ENCODE results near the gene TLE1.

TLE1 gene

GRCh38 chr9:81559709-81560108 is 129.6 kb downstream of the TLE1 start:
- TF ChIP-seq GATA2 (IDR thresholded peaks at IDR 0.05; ENCODE audit: low read depth, low read length), result no peak
- no peak for TF ChIP-seq GATA3 (IDR thresholded peaks at IDR 0.05; ENCODE audit: low read depth, low read length)

GRCh38 chr9:81559197-81559596 is 130.2 kb downstream of the TLE1 start:
- no peak for TF ChIP-seq GATA2 (IDR thresholded peaks at IDR 0.05; ENCODE audit: low read depth, low read length)
- no peak for TF ChIP-seq GATA3 (IDR thresholded peaks at IDR 0.05; ENCODE audit: low read depth, low read length)

DNA sequence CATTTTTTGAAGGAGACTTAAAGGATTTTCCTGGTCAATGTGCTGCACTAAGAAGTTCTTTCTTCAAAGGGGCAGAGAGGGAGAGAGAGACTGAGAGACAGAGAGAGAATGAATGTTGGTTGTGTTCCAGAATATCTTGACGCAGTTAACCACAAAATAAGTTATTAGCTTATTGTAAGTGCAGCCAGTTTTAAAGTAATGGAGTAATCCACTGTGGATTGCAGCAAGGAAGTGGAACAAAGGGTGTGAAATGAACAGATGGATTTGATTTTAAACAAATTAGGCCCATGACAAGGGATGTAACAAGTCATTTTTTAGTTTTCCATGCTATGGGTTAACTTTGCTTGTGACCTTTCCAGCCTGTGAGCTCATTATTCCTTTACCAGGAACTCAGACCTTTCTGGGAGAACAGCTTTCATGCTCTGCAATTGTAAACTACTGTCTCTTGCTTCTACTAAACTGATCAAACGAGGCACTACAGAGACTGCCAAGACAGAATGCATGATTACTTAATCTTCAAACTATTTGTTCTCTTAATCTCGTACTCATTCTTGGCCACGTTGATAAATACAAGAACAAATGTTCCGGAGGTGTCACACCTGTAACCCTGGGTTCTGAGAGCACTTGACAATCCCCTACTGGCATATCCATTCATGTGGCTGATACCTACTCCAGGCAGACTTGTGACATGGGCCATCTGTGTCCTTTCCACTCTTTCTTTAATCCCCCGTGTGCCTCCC is 131.1 kb downstream of the TLE1 start:
- TF ChIP-seq GATA2 (IDR thresholded peaks at IDR 0.05; ENCODE audit: low read depth, low read length) (no peak), GATA3 (IDR thresholded peaks at IDR 0.05; ENCODE audit: low read depth, low read length) (no peak)

DNA sequence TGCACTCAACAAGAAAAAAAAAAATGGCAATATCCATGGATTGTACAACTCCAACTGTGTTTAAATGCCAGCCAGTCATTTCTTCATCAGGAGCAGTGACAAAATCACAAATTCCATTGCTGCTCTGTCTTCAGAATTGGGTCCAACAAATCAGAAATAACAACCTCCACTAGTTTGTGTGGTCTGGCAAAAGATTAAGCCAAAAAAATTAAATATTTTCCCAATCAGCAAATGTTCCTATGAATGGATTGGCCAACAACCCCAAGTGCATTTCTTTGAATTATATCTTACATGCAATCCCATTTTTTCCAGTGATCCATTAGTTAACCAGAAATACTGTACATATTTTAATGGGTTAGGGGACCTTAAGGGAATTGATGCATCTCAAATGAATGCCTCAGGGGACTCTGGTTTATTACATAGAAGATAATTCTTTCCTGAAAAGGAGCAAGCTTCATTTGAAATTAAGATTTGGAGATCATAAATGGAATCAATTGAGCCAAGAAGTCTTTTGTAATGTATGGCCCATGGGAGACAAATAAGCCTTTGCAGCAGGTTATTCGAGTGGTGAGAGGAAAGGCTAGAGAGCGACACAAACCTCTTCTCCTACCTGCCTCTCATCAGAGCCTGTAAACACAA is 131.8 kb downstream of the TLE1 start:
- TF ChIP-seq GATA3 (IDR thresholded peaks at IDR 0.05; ENCODE audit: low read depth, low read length) (no peak), GATA2 (IDR thresholded peaks at IDR 0.05; ENCODE audit: low read depth, low read length) (no peak)

- TF ChIP-seq GATA2 (IDR thresholded peaks at IDR 0.05; ENCODE audit: low read depth, low read length) (no peak), GATA3 (IDR thresholded peaks at IDR 0.05; ENCODE audit: low read depth, low read length) (no peak)
These were observed 132.4 kb downstream of the TLE1 start for GRCh38 chr9:81556923-81557322.

DNA sequence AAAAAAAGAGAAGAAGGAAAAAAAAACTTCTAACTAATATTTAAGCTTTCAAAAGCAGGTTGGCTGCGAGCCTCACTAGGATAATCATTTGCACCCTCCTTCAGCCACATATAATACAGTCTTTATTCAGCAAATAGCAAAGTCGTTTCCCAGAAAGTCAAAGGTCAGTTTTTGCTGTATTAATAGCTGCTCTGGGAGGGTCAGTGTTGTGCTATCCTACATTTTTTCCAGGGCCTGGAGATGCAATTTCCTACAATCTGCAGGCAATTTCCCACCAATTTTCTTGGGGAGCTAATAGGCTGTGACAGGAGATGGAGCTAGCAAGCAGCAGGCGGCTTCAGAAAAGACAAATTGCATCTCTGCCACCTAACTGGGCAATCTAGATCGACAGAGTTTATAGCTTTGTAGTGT is 136.8 kb downstream of the TLE1 start:
- no peak for TF ChIP-seq GATA3 (IDR thresholded peaks at IDR 0.05; ENCODE audit: low read depth, low read length)
- TF ChIP-seq GATA2 (IDR thresholded peaks at IDR 0.05; ENCODE audit: low read depth, low read length), result no peak

DNA sequence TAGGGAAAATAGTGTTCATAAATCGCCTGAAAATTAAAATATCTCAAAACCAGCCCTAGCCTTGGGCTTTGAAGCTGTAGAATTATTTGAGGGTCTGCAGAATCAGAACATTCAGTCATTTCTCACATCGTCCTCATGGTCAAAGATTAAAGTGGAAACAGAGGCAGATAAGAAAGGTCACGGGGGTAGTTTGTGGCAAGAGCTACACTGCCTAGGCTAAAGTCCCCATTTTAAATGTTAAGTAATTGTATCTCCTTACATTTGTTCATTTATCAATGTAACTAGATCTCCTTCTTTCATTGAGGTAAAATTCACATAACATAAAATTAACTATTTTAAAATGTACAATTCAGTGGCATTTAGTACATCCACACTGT is 139.2 kb downstream of the TLE1 start:
- TF ChIP-seq GATA3 (IDR thresholded peaks at IDR 0.05; ENCODE audit: low read depth, low read length) (no peak), GATA2 (IDR thresholded peaks at IDR 0.05; ENCODE audit: low read depth, low read length) (no peak)

GRCh38 chr9:81549500-81550206 is 139.7 kb downstream of the TLE1 start:
- no peak for TF ChIP-seq GATA3 (IDR thresholded peaks at IDR 0.05; ENCODE audit: low read depth, low read length)
- no peak for TF ChIP-seq GATA2 (IDR thresholded peaks at IDR 0.05; ENCODE audit: low read depth, low read length)

DNA sequence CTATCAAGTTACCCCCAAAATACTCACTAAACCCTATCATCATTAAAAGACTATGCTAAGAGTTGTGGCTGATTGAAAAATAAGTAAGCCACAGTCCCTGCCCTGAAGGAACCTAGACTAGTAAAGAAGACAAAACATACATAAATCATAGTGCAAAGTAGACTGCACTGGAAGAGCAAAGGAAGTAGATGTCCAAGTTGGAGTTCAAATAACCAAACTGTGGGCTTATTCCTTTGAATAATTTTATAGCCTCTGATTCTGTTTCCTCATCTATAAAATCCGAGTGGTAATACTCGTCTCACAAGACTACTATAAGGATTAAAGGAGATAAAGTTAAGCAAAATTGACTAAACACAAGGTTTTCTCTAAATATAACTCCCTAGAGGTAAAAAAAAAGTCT is 140.4 kb downstream of the TLE1 start:
- TF ChIP-seq GATA2 (IDR thresholded peaks at IDR 0.05; ENCODE audit: low read depth, low read length), result no peak
- TF ChIP-seq GATA3 (IDR thresholded peaks at IDR 0.05; ENCODE audit: low read depth, low read length), result no peak

DNA sequence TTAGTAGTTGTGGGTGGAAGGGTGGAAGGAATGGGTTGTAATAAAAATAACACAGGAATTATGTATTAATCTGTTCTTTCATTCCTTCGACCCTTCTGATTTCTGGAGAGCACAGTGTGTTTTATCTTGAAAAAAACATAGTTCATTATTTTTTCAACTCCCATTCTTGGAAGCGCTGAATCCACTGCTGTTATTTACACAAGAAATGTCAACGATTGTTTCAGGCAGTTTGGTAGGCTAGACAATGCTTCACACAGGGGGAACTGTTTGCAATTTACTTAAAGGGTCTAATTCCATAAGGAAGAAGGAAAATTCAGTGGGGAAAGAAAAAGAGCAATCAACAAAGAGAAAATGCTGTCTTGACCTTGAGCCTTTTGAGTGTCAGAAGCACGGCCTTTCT is 142.9 kb downstream of the TLE1 start:
- TF ChIP-seq GATA2 (IDR thresholded peaks at IDR 0.05; ENCODE audit: low read depth, low read length) (no peak), GATA3 (IDR thresholded peaks at IDR 0.05; ENCODE audit: low read depth, low read length) (no peak)

- no peak for TF ChIP-seq GATA2 (IDR thresholded peaks at IDR 0.05; ENCODE audit: low read depth, low read length)
- TF ChIP-seq GATA3 (IDR thresholded peaks at IDR 0.05; ENCODE audit: low read depth, low read length), result no peak
These were observed 145.7 kb downstream of the TLE1 start for GRCh38 chr9:81543695-81544094.

DNA sequence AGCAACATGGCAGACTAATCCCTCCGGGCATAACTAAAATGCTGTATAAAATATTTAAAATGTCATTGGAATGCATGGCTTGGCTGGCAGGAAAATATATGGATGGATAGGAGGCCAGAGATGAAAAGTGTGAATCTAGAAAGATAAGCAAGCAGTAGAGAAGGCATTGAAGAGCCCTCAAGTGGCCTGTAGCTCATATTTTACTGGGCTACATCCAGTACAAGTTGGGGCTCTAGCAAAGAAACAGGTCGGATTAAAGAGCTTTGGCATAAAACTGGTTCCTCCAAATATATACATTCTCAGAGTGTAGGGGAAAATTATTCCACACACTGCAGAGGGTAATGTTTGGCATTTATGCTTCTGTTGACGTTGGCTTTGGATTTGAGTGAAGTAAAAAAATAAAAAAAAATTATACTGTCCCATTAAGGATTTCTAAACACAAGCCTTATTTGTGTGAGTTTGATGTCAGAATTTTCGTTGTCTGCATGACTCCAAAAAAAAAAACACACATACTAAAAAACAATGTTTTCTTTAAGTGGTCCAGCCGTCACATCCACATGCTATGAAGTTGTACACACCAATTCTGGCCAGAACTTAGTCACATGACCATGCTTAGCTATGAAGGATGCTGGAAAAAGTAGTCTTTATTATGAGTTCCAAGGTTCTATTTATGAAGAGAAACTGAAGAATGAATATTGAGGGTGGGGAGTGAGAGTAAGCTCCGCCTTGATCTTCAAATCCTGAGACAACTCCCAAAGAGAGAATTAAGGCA is 147.0 kb downstream of the TLE1 start:
- TF ChIP-seq GATA2 (IDR thresholded peaks at IDR 0.05; ENCODE audit: low read depth, low read length) (no peak), GATA3 (IDR thresholded peaks at IDR 0.05; ENCODE audit: low read depth, low read length) (no peak)

DNA sequence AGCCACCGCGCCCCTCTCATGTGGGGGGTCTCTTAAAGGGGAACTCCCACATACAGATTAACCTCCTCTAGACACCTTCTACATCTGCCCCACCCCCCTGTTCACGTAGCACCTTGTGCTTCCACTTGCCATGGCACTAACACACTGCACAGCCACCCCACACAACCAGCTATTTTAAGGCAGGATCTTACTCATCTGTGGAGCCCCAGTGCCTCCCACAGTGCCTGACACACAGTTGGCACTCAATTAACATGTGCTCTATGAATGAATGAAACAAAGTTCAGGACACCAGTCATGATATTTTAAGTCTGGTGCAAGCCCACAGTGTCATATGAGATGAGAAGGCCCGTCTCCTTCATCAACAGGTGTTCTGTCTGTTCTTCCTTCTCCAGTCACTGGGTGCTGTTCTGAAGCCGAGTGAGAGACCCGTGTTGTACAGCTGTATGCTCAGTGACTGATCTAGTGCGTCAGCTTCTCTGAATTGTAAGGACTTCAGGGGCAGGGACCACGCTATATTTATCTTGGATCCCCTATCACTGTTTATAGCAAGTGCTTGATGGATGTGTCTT is 149.1 kb downstream of the TLE1 start:
- TF ChIP-seq GATA2 (IDR thresholded peaks at IDR 0.05; ENCODE audit: low read depth, low read length) (no peak), GATA3 (IDR thresholded peaks at IDR 0.05; ENCODE audit: low read depth, low read length) (no peak)

DNA sequence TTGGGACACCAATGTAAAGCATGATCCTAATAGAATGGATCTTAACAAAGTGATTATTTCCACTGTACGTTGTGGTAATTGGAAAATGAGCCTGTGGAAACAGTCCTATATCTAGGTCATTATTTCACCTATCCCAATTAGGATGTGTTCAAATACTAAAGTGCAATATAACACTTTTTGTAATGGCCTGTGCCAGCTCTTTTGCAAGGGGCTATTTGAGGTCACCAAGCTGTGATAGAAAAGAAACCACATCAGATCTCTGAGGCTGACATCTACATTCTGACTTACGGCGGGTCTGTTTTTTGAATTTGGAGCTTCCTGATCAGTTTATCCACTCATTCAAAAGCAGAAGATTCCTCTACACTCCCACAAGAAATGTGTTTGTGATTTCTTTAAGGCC is 150.0 kb downstream of the TLE1 start:
- TF ChIP-seq GATA3 (IDR thresholded peaks at IDR 0.05; ENCODE audit: low read depth, low read length), result no peak
- TF ChIP-seq GATA2 (IDR thresholded peaks at IDR 0.05; ENCODE audit: low read depth, low read length), result no peak

All from SH-SY5Y (cell line).